ENCODE data around the gene BMI1. TPM values are rescaled to one million over a fixed set of nuclear protein-coding genes. Genes with fewer than 3 reads are reported as not detected.

Gene BMI1
- total and polyA plus RNA-seq, 4 donors: 13.2 to 28.7 (median 19.5) TPM

- H3K9ac ChIP-seq (ENCODE audit: low read depth in 1 of 2, low read length in 2 of 2): no peak overlapping the region
- H3K9me3 ChIP-seq (ENCODE audit: control insufficient read depth in 4 of 4, low read length in 3 of 4): no peaks in the 10 kb centered on the region
- WGBS: 77% methylated on average over 8 of the region's 8 CpGs
- no peak for DNase-seq (ENCODE audit: low spot score)
- peaks cover 3 to 17% (median 13%) of the 10 kb centered on the region in 4 donors for H3K36me3 ChIP-seq (ENCODE audit: control insufficient read depth in 4 of 4, insufficient read depth in 3 of 4, low read depth in 1 of 4, low read length in 3 of 4)
- H3K4me1 ChIP-seq (ENCODE audit: control insufficient read depth in 4 of 4, insufficient read depth in 4 of 4, low read length in 3 of 4): peaks cover 14 to 38% (median 24%) of the 10 kb centered on the region in 4 donors
- TF ChIP-seq ATF3 (IDR thresholded peaks at IDR 0.05) (no peak), NR2F2 (IDR thresholded peaks at IDR 0.05) (no peak), REST (IDR thresholded peaks at IDR 0.05) (no peak), HNF4G (IDR thresholded peaks at IDR 0.05) (no peak), TAF1 (conservative IDR thresholded peaks at IDR 0.05) (no peak), CTCF (IDR thresholded peaks at IDR 0.05; ENCODE audit: low read depth, low read length, missing input control) (no peak), EGR1 (IDR thresholded peaks at IDR 0.05; ENCODE audit: low read depth in 2 of 2) (no peak), RAD21 (IDR thresholded peaks at IDR 0.05) (no peak), YY1 (IDR thresholded peaks at IDR 0.05) (no peak), ZBTB33 (IDR thresholded peaks at IDR 0.05) (no peak), JUND (IDR thresholded peaks at IDR 0.05) (no peak), MAX (IDR thresholded peaks at IDR 0.05) (no peak), FOXA1 (IDR thresholded peaks at IDR 0.05) (no peak), FOXA2 (IDR thresholded peaks at IDR 0.05) (no peak), RXRA (IDR thresholded peaks at IDR 0.05) (no peak), GABPA (IDR thresholded peaks at IDR 0.05 in 1 of 2, conservative IDR thresholded peaks at IDR 0.05 in 1 of 2) (no peak)
- H3K4me3 ChIP-seq (ENCODE audit: low read depth in 1 of 3, low read length in 3 of 3): peak overlapping the region in 1 of 3 donors; percentile 91
- no peaks in the 10 kb centered on the region for H3K27me3 ChIP-seq (ENCODE audit: control insufficient read depth in 4 of 4, insufficient read depth in 4 of 4, low read length in 3 of 4)
- no peak overlapping the region for H3K27ac ChIP-seq (ENCODE audit: low read depth in 1 of 2, low read length in 2 of 2)
Measured at GRCh38 chr10:22326145-22326702, 5.3 kb downstream of the BMI1 start.
